ENCODE data around the gene MAPKAP1. TPM values are rescaled to one million over a fixed set of nuclear protein-coding genes. Genes with fewer than 3 reads are reported as not detected.

MAPKAP1 gene
- total RNA-seq, 1 donor from 2014 or later, result 56.6 TPM

DNA sequence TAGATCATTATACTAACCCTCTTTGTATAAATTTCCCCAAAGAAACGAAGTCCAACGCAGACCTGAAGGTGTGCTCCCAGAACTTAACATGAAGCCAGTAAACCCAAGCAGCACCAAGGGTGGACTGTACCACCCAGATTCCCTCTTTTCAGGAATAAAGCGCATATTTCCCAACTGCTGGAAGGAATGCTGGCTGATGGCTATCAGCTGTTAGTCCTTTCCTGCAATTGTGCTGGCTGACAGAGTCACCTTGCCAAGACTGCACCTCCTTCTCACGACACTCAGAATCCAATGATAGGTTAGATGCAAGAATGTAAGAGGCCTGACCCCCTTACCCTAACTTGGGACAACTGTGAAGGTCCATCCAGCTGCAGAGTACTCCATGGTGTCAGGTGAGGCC lies 93.9 kb downstream of the MAPKAP1 start:
- no peak overlapping the region for H3K9ac ChIP-seq
- no peak overlapping the region for H3K4me3 Mint-ChIP-seq
- peaks cover 16% of the 10 kb centered on the region for H3K4me1 ChIP-seq
- peaks cover 10% of the 10 kb centered on the region for H4K20me1 ChIP-seq (ENCODE audit: low read depth)
- DNase-seq (ENCODE audit: low spot score), result no peak
- H3K9me3 Mint-ChIP-seq, result peaks cover 3% of the 10 kb centered on the region
- TF ChIP-seq, protein P1, sequence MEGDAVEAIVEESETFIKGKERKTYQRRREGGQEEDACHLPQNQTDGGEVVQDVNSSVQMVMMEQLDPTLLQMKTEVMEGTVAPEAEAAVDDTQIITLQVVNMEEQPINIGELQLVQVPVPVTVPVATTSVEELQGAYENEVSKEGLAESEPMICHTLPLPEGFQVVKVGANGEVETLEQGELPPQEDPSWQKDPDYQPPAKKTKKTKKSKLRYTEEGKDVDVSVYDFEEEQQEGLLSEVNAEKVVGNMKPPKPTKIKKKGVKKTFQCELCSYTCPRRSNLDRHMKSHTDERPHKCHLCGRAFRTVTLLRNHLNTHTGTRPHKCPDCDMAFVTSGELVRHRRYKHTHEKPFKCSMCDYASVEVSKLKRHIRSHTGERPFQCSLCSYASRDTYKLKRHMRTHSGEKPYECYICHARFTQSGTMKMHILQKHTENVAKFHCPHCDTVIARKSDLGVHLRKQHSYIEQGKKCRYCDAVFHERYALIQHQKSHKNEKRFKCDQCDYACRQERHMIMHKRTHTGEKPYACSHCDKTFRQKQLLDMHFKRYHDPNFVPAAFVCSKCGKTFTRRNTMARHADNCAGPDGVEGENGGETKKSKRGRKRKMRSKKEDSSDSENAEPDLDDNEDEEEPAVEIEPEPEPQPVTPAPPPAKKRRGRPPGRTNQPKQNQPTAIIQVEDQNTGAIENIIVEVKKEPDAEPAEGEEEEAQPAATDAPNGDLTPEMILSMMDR (IDR thresholded peaks at IDR 0.05), result no peak
- TF ChIP-seq EZH2phosphoT487 (IDR thresholded peaks at IDR 0.05) (no peak), EZH2 (IDR thresholded peaks at IDR 0.05) (no peak)
- H3K4me3 ChIP-seq, result no peak overlapping the region
- H3K27me3 ChIP-seq, result no peaks in the 10 kb centered on the region
- peaks cover 45% of the 10 kb centered on the region for H3K79me2 ChIP-seq (ENCODE audit: low read depth)
- H3K36me3 ChIP-seq, result no peaks in the 10 kb centered on the region
- no peak overlapping the region for H3K27ac Mint-ChIP-seq
- no peak overlapping the region for H3K4me2 ChIP-seq
- H3K27ac ChIP-seq, result no peak overlapping the region
- peaks cover 2% of the 10 kb centered on the region for H3K27me3 Mint-ChIP-seq (ENCODE audit: insufficient read depth, low read depth)
- peaks cover 9% of the 10 kb centered on the region for H3K4me1 Mint-ChIP-seq
- no peaks in the 10 kb centered on the region for H3K9me3 ChIP-seq (ENCODE audit: low read depth)
- H2AFZ ChIP-seq (replicated peaks), result no peak overlapping the region
- peaks cover 7% of the 10 kb centered on the region for H3F3A ChIP-seq (ENCODE audit: low read depth)
- peaks cover 5% of the 10 kb centered on the region for H3K36me3 Mint-ChIP-seq

DNA sequence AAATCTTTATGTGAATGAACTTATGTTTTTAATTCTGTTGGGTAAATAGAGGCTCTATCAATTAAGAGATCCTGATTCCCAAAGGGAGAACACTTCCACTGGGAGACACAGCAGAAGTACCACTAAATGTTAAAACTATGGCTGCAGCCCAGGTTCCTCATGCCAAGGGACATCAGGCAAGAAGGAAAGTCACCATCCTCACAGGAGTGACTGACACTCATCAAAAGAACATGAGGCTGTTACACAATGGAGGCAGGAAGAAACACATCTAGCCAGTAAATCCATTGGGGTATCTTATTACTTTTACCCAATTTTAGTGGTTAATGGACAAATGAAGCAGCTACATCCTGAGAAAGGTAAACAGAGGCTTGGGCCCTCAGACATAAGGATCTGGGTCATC lies 94.4 kb downstream of the MAPKAP1 start:
- H3K9ac ChIP-seq, result no peak overlapping the region
- peaks cover 2% of the 10 kb centered on the region for H3K27me3 Mint-ChIP-seq (ENCODE audit: insufficient read depth, low read depth)
- no peaks in the 10 kb centered on the region for H3K36me3 ChIP-seq
- peaks cover 9% of the 10 kb centered on the region for H3F3A ChIP-seq (ENCODE audit: low read depth)
- H3K9me3 ChIP-seq (ENCODE audit: low read depth), result no peaks in the 10 kb centered on the region
- no peak overlapping the region for H3K4me3 ChIP-seq
- H3K79me2 ChIP-seq (ENCODE audit: low read depth), result peaks cover 44% of the 10 kb centered on the region
- no peak overlapping the region for H3K4me2 ChIP-seq
- no peak for DNase-seq (ENCODE audit: low spot score)
- no peak overlapping the region for H3K27ac Mint-ChIP-seq
- H3K27ac ChIP-seq, result no peak overlapping the region
- no peak for TF ChIP-seq EZH2phosphoT487 (IDR thresholded peaks at IDR 0.05)
- TF ChIP-seq EZH2 (IDR thresholded peaks at IDR 0.05), result no peak
- TF ChIP-seq, protein P1 (IDR thresholded peaks at IDR 0.05), result no peak
- H3K4me3 Mint-ChIP-seq, result no peak overlapping the region
- peaks cover 10% of the 10 kb centered on the region for H3K4me1 Mint-ChIP-seq
- peaks cover 3% of the 10 kb centered on the region for H3K9me3 Mint-ChIP-seq
- H3K27me3 ChIP-seq, result no peaks in the 10 kb centered on the region
- peaks cover 5% of the 10 kb centered on the region for H3K36me3 Mint-ChIP-seq
- H4K20me1 ChIP-seq (ENCODE audit: low read depth), result peaks cover 10% of the 10 kb centered on the region
- H3K4me1 ChIP-seq, result peaks cover 19% of the 10 kb centered on the region
- H2AFZ ChIP-seq (replicated peaks), result no peak overlapping the region

DNA sequence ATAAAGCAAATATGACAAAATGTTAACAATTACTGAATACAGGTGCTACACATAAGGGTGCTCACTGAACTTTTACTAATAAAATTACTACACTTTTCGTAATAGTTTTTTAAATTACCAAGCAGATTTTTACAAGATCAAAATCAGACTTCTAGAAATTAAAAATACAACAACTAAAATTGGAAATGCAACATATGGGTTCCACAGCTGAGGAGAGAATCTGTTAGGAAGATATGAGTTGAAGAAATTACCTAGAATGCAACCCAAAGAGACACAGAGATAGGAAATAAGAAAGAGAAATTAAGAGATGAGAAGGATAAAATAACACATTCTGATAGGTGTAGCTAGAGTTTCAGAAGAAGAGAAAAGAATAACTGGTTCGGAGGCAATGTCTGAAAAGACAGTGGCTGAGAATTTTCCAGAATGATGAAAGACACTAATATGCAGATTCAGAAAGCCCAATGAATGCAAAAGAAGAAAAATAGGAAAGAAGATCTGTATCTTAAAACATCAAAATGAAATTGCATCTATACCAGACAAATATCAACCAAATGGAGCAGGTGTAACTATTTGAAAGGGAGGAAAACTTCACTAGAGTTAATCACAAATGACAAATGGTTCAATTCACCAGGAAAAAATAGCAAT lies 95.8 kb downstream of the MAPKAP1 start:
- no peak for DNase-seq (ENCODE audit: low spot score)
- Histone ChIP-seq H3K4me3 (no peak overlapping the region), H3K9ac (no peak overlapping the region), H3K4me1 (peaks cover 16% of the 10 kb centered on the region), H3K27me3 (no peaks in the 10 kb centered on the region), H2AFZ (replicated peaks) (no peak overlapping the region), H3K36me3 (no peaks in the 10 kb centered on the region), H4K20me1 (ENCODE audit: low read depth) (peaks cover 14% of the 10 kb centered on the region), H3F3A (ENCODE audit: low read depth) (peaks cover 9% of the 10 kb centered on the region), H3K27ac (no peak overlapping the region), H3K9me3 (ENCODE audit: low read depth) (no peaks in the 10 kb centered on the region), H3K4me2 (no peak overlapping the region), H3K79me2 (ENCODE audit: low read depth) (peaks cover 32% of the 10 kb centered on the region)
- Mint-ChIP-seq H3K4me1 (peaks cover 10% of the 10 kb centered on the region), H3K27ac (no peak overlapping the region), H3K9me3 (peaks cover 3% of the 10 kb centered on the region), H3K36me3 (peaks cover 5% of the 10 kb centered on the region), H3K4me3 (no peak overlapping the region), H3K27me3 (ENCODE audit: insufficient read depth, low read depth) (peaks cover 2% of the 10 kb centered on the region)
- TF ChIP-seq EZH2 (IDR thresholded peaks at IDR 0.05) (no peak), EZH2phosphoT487 (IDR thresholded peaks at IDR 0.05) (no peak)
- TF ChIP-seq, protein P1 (IDR thresholded peaks at IDR 0.05), result no peak
